Sigmoid colon (tissue), 7 donors: Measurements from ENCODE around the gene SNTG2. TPM values are rescaled to one million over a fixed set of nuclear protein-coding genes. Genes with fewer than 3 reads are reported as not detected.

Experiments used
- DNase-seq: peaks from one replicate; pipeline ENCODE4 v3.0.0-alpha.2; 2019
- H3K27ac ChIP-seq, 4 donors: fragments of 200-600 bp; sonication (generic); one replicate each; pipeline ENCODE4 v1.5.1; 2016 to 2019; ENCODE audit warnings: mild to moderate bottlenecking in 1 of 4
- H3K27me3 ChIP-seq, 3 donors: fragments of 200-600 bp; sonication (generic); one replicate each; pipeline ENCODE4 v1.5.1; 2019; ENCODE audit warnings: mild to moderate bottlenecking in 1 of 3
- H3K36me3 ChIP-seq, 4 donors: fragments of 200-600 bp; sonication (generic); one replicate each; pipeline ENCODE4 v1.5.1; 2016 to 2019
- H3K4me1 ChIP-seq, 4 donors: fragments of 200-600 bp; sonication (generic); one replicate each; pipeline ENCODE4 v1.5.1; 2017 to 2019
- H3K4me3 ChIP-seq, 4 donors: fragments of 200-600 bp; sonication (generic); one replicate each; pipeline ENCODE4 v1.5.1; 2017 to 2019; ENCODE audit warnings: mild to moderate bottlenecking in 2 of 4, moderate library complexity in 1 of 4
- H3K9me3 ChIP-seq, 4 donors: fragments of 200-600 bp in 3 of 4; sonication (generic) in 3 of 4; one replicate each; pipeline versions ENCODE4 v1.5.1 to v1.6.1; 2013 to 2019
- CTCF ChIP-seq, 4 experiments: fragments of 450-650 bp in 3 of 4; fragments of 200-600 bp in 1 of 4; IDR thresholded peaks; one replicate each; pipeline ENCODE4 v1.5.1; 2016 to 2019; ENCODE audit warnings: antibody characterized with exemption in 4 of 4, mild to moderate bottlenecking in 3 of 4, moderate library complexity in 2 of 4
- EP300 ChIP-seq, 4 donors: sonication (generic); formaldehyde crosslinking; IDR thresholded peaks; one replicate each; pipeline ENCODE4 v1.6.1; 2017; ENCODE audit warnings: antibody characterized with exemption in 4 of 4
- POLR2A ChIP-seq, 2 donors: fragments of 450-650 bp; IDR thresholded peaks; one replicate each; pipeline ENCODE4 v1.6.1; 2016; ENCODE audit warnings: antibody characterized with exemption in 2 of 2, mild to moderate bottlenecking in 2 of 2, moderate library complexity in 2 of 2
- POLR2AphosphoS5 ChIP-seq, 4 donors: sonication (generic); formaldehyde crosslinking; IDR thresholded peaks; one replicate each; pipeline ENCODE4 v1.6.1; 2017; ENCODE audit warnings: antibody characterized with exemption in 4 of 4
- WGBS, 2 donors: extraction: QIAGEN DNeasy Blood & Tissue Kit; methylation state at CpG; one replicate each; pipeline ENCODE4 v1.1.7; 2013; 5-methylcytosine and 5-hydroxymethylcytosine counted together
- intact Hi-C: fragments of 100-400 bp; cut with DNase I; formaldehyde crosslinking; loops from one replicate; pipeline ENCODE4 v1.15.1; 2023
- polyA plus RNA-seq, 3 donors: library from polyadenylated mRNA; stranded (reverse); fragments of 200-250 nt; gene quantifications; one replicate each; pipeline ENCODE4 v1.2.3, GENCODE V29; 2013
- total RNA-seq, 4 donors: library from RNA; depleted of rRNA; stranded (reverse); fragments of >200 nt; gene quantifications; one replicate each; pipeline ENCODE4 v1.1.0, GENCODE V29; 2016
- donor health status: healthy with polysubstance abuse.
- donor health status: Bipolar disorder and iron deficiency.
- donor health status: healthy.

Gene SNTG2
- total and polyA plus RNA-seq, 7 donors: 0.60 to 5.2 (median 1.9) TPM; not detected in 1

DNA sequence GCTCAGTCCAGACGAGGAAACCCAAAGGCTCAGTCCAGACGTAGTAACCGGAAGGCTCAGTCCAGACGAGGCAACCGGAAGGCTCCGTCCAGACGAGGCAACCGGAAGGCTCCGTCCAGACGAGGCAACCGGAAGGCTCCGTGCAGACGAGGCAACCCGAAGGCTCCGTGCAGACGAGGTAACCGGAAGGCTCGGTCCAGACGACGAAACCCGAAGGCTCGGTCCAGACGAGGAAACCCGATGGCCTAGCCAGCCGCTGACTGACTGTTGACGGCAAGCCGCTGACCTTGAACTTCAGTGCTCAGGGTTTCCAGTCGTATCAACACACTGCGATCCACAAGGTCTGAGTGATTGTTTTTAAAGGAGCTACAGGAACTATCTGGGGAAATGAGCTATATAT is 312.0 kb downstream of the SNTG2 start:
- WGBS, 2 donors: 86 to 92% methylated on average over 29 of the region's 29 CpGs
- no peaks in the 10 kb centered on the region for H3K27me3 ChIP-seq
- no peaks in the 10 kb centered on the region for H3K4me1 ChIP-seq
- no peak overlapping the region for H3K27ac ChIP-seq
- H3K4me3 ChIP-seq: no peak overlapping the region
- TF ChIP-seq POLR2A (IDR thresholded peaks at IDR 0.05) (no peak), EP300 (IDR thresholded peaks at IDR 0.05) (no peak), POLR2AphosphoS5 (IDR thresholded peaks at IDR 0.05) (no peak), CTCF (IDR thresholded peaks at IDR 0.05) (no peak)
- no peaks in the 10 kb centered on the region for H3K9me3 ChIP-seq
- H3K36me3 ChIP-seq: no peaks in the 10 kb centered on the region
- no peak for DNase-seq
- intact Hi-C loops: no loop called here

DNA sequence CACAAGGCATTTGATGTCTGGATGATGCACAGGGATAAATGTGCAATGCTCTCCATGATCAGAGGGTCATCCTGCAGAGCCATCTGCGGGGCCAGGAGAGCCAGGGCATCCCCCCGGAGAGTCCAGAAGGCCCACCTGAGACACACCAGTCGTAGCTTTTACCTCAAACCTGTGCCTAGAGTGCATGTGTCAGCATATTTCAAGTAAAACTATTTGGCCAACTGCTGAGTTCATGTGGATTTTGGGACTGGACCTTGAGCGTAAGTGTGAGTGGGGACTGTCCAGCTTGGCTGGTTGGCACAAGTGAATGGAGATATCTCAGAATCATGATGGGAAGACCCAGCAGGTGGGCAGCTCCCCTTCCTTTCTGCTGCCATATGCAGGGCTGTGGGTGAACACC is 314.8 kb downstream of the SNTG2 start:
- Histone ChIP-seq H3K36me3 (no peaks in the 10 kb centered on the region), H3K4me1 (no peaks in the 10 kb centered on the region), H3K27ac (no peak overlapping the region), H3K27me3 (peaks cover 0 to 10% (median 0%) of the 10 kb centered on the region in 3 donors), H3K4me3 (no peak overlapping the region), H3K9me3 (no peaks in the 10 kb centered on the region)
- intact Hi-C loops: no loop called here
- WGBS, 2 donors: 70 to 81% methylated on average over 4 of the region's 4 CpGs
- TF ChIP-seq POLR2AphosphoS5 (IDR thresholded peaks at IDR 0.05) (no peak), EP300 (IDR thresholded peaks at IDR 0.05) (no peak), CTCF (IDR thresholded peaks at IDR 0.05) (no peak), POLR2A (IDR thresholded peaks at IDR 0.05) (no peak)
- DNase-seq: no peak

DNA sequence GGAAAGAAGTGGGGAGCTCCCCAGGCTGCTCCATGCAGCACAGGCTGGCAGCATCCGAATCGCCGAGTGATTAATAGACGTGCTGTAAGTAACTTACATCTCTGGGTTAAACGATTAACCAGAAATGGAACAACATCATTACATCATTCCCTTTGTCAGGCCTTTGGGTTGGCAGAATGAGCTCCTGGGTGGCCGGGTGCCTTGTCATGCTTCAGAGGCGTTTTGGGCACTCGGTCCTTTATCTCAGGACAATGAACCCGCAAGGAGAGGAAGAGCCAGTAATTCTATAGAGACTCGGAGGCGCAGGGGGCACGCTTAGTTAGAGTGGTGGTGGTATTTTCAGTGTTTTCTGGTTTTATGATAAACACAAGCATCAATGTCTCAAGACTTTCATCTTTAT is 315.7 kb downstream of the SNTG2 start:
- H3K9me3 ChIP-seq: no peaks in the 10 kb centered on the region
- peaks cover 0 to 10% (median 0%) of the 10 kb centered on the region in 3 donors for H3K27me3 ChIP-seq
- WGBS, 2 donors: 81 to 86% methylated on average over 12 of the region's 12 CpGs
- H3K27ac ChIP-seq: no peak overlapping the region
- H3K36me3 ChIP-seq: no peaks in the 10 kb centered on the region
- intact Hi-C loops: no loop called here
- DNase-seq: no peak
- no peak overlapping the region for H3K4me3 ChIP-seq
- no peaks in the 10 kb centered on the region for H3K4me1 ChIP-seq
- TF ChIP-seq EP300 (IDR thresholded peaks at IDR 0.05) (no peak), CTCF (IDR thresholded peaks at IDR 0.05) (no peak), POLR2AphosphoS5 (IDR thresholded peaks at IDR 0.05) (no peak), POLR2A (IDR thresholded peaks at IDR 0.05) (no peak)

DNA sequence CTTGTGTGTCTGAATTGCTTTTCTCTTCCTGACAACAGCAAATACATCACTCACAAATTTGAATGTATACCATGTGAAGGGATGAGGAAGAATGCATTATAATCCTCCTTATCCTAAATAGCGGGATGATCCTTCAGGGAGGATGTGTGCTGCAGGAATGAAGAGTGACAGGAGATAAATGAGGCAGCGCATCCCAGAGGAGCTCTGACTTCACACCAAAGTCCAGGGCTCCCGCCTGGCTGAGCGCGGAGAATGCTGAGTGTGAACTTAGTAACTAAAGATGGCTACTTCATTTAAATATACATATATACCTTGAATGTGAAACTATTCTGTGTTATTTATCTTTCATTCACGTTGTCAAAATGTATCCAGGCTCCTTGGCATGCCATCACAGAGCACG is 317.4 kb downstream of the SNTG2 start:
- Histone ChIP-seq H3K27me3 (peaks cover 0 to 10% (median 0%) of the 10 kb centered on the region in 3 donors), H3K4me3 (no peak overlapping the region), H3K36me3 (no peaks in the 10 kb centered on the region), H3K27ac (no peak overlapping the region), H3K4me1 (no peaks in the 10 kb centered on the region), H3K9me3 (no peaks in the 10 kb centered on the region)
- no peak for DNase-seq
- no peak for TF ChIP-seq CTCF (IDR thresholded peaks at IDR 0.05)
- no peak for TF ChIP-seq POLR2AphosphoS5 (IDR thresholded peaks at IDR 0.05)
- TF ChIP-seq POLR2A (IDR thresholded peaks at IDR 0.05): no peak
- TF ChIP-seq EP300 (IDR thresholded peaks at IDR 0.05): no peak
- intact Hi-C loops: no loop called here
- 78 to 79% methylated on average over 7 of the region's 7 CpGs for WGBS, 2 donors

- Histone ChIP-seq H3K4me1 (no peaks in the 10 kb centered on the region), H3K27me3 (peaks cover 0 to 10% (median 0%) of the 10 kb centered on the region in 3 donors), H3K36me3 (no peaks in the 10 kb centered on the region), H3K27ac (no peak overlapping the region), H3K9me3 (peaks cover 0 to 3% (median 2%) of the 10 kb centered on the region in 4 donors), H3K4me3 (no peak overlapping the region)
- TF ChIP-seq POLR2AphosphoS5 (IDR thresholded peaks at IDR 0.05) (no peak), POLR2A (IDR thresholded peaks at IDR 0.05) (no peak), EP300 (IDR thresholded peaks at IDR 0.05) (no peak), CTCF (IDR thresholded peaks at IDR 0.05) (no peak)
- intact Hi-C loops: no loop called here
- WGBS, 2 donors: 54 to 71% methylated on average over 8 of the region's 8 CpGs
- DNase-seq: no peak
These were observed 319.2 kb downstream of the SNTG2 start for GRCh38 chr2:1269812-1270211.
